ENCODE results near the gene CD34.

The CD34 gene

DNA sequence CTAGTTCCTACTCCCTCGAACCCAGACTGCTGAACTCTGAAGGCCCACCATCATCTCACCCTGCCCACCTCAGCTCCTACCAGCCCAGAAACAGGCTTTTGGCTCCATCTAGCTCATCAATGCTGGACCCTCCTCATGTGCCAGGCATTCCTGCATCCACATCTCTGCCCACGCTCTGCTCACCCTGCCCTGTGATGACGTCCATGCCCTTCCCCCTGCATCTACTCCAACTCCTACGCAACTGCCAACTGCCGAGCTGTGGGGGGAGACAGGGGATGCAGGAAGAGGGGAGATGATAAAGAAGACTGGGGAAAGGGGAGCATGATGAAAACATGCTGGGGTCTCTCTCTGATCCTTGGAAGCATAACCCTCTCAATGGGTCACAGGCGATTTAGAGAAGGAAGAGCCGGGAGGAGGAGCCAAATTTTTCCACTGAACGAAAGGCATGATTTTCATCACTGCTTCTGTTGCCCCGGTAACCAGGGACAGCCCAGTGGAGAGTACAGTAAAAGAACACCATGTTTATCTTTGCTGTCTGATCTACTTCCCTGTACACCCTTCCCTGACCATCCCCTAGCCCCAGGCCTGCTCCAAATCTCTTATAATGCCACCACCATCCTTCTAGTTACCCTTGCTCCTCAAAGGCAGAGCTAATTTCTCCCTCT, 44.3 kb downstream of the CD34 start:
- TF ChIP-seq, protein P1, sequence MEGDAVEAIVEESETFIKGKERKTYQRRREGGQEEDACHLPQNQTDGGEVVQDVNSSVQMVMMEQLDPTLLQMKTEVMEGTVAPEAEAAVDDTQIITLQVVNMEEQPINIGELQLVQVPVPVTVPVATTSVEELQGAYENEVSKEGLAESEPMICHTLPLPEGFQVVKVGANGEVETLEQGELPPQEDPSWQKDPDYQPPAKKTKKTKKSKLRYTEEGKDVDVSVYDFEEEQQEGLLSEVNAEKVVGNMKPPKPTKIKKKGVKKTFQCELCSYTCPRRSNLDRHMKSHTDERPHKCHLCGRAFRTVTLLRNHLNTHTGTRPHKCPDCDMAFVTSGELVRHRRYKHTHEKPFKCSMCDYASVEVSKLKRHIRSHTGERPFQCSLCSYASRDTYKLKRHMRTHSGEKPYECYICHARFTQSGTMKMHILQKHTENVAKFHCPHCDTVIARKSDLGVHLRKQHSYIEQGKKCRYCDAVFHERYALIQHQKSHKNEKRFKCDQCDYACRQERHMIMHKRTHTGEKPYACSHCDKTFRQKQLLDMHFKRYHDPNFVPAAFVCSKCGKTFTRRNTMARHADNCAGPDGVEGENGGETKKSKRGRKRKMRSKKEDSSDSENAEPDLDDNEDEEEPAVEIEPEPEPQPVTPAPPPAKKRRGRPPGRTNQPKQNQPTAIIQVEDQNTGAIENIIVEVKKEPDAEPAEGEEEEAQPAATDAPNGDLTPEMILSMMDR (IDR thresholded peaks at IDR 0.05; ENCODE audit: control insufficient read depth, extremely low read depth, insufficient read depth): no peak
- DNase-seq (ENCODE audit: low read depth): peak; percentile 84
- H3K4me3 ChIP-seq (ENCODE audit: low read depth, low read length): peak overlapping the region; percentile 72

GRCh38 chr1:207863893-207864535, 46.9 kb downstream of the CD34 start:
- TF ChIP-seq, protein P1 (IDR thresholded peaks at IDR 0.05; ENCODE audit: control insufficient read depth, extremely low read depth, insufficient read depth): no peak
- DNase-seq (ENCODE audit: low read depth): no peak

GRCh38 chr1:207862241-207862787, 48.6 kb downstream of the CD34 start:
- TF ChIP-seq, protein P1 (IDR thresholded peaks at IDR 0.05; ENCODE audit: control insufficient read depth, extremely low read depth, insufficient read depth): no peak
- DNase-seq (ENCODE audit: low read depth): no peak
- H3K4me3 ChIP-seq (ENCODE audit: low read depth, low read length): no peak overlapping the region

More at GRCh38 chr1:207863893-207864535, 46.9 kb downstream of the CD34 start:
- H3K4me3 ChIP-seq (ENCODE audit: low read depth, low read length): peak overlapping the region; percentile 23; the same call in 1 of the 2 replicates

GRCh38 chr1:207861442-207862177, 49.3 kb downstream of the CD34 start:
- DNase-seq (ENCODE audit: low read depth): no peak
- TF ChIP-seq, protein P1 (IDR thresholded peaks at IDR 0.05; ENCODE audit: control insufficient read depth, extremely low read depth, insufficient read depth): no peak
- H3K4me3 ChIP-seq (ENCODE audit: low read depth, low read length): no peak overlapping the region

DNA sequence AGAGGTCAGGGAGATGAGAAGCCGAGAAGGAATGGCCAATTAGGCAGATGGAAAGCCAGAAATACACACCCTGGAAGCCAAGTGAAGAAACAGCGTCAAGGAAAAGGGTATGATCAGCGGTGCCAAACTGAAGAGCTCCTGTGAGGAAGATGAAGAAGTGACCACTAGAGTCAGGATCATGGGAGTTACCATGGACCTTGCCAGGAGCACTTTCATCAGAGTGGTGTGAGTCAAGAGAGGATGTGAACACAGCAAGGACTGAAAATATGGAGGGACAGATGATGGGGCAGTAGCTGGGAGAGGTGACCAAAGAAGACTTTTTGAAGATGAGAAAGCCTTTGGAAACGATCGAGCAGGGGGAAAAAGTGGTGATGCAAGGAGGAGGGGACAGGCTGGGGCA, 50.4 kb downstream of the CD34 start:
- no peak overlapping the region for H3K4me3 ChIP-seq (ENCODE audit: low read depth, low read length)
- TF ChIP-seq, protein P1 (IDR thresholded peaks at IDR 0.05; ENCODE audit: control insufficient read depth, extremely low read depth, insufficient read depth): no peak

DNA sequence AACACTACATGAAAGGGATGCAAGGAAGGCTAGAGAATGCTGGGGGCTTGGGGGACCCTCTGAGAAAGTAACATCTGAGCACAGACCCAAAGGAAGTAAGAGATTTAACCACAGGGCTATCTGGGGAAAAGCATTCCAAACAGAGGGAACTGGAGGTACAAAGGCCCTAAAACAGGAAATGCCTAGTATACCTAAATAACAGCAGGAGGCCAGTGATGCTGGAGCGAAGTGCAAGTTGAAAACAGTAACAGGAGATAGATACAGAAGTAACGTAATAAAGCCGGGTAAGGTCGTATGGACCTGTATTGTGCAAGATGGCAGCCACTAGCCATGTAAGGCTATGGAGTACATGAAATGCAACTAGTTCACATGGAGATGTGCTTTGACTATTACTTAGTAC, 52.1 kb downstream of the CD34 start:
- no peak overlapping the region for H3K4me3 ChIP-seq (ENCODE audit: low read depth, low read length)
- TF ChIP-seq, protein P1 (IDR thresholded peaks at IDR 0.05; ENCODE audit: control insufficient read depth, extremely low read depth, insufficient read depth): no peak
- DNase-seq (ENCODE audit: low read depth): no peak

More for the DNA sequence above, 50.4 kb downstream of the CD34 start:
- DNase-seq (ENCODE audit: low read depth): no peak

All from LNCaP clone FGC (cell line).